Skin epidermis (tissue), 12 donors: Measurements from ENCODE around the gene CHAF1A.

ENCODE experiments used
- H3K27ac ChIP-seq, 21 experiments: fragments of 200-600 bp; sonication (generic) in 11 of 21; one replicate each; pipeline ENCODE4 v1.5.0; 2020; ENCODE audit warnings: mild to moderate bottlenecking in 3 of 21, inconsistent platforms in 2 of 21, moderate library complexity in 2 of 21
- H3K4me3 ChIP-seq, 7 experiments: fragments of 200-600 bp; sonication (generic) in 2 of 7; one replicate each; pipeline ENCODE4 v1.5.0; 2020; ENCODE audit warnings: inconsistent platforms in 2 of 7, mild to moderate bottlenecking in 2 of 7, moderate library complexity in 1 of 7

CHAF1A gene

DNA sequence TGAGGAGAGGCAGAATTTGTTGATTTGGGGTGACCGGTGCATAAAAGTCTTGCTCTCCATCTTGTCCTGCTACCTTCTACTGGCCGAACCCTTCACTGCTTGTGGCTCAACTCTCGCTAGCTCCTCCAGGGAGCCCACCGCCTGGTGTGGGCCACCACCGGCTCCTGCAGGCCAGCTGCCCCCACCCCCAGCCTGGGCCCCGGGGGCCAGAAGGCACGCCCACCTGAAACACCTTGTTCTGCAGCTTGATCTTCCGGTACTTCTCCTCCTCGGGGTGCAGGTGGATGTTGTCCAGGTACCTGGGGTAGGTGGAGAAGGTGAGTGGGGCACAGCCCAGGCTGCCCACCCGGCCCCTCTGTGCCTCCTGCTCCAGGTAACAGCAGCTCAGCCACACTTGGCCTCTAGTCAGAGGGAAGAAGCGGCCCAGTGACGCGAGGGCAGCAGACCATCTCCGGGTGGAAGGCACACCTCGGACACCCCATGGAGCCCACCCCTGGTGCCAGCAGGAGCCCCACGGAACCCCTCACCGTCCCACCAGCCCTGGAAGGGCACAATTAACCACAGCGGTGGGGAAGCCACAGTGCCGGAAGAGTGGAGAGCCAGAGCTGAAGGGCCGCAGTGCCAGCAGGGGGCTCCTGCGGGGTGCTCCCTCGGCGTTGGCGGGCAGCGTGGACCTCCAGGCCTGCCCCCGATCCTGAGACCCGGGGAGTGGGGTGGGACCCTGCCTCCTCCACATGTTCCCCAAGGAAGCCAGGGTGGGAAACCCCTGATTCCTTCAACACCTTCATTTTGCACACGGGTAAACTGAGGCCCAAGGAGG lies 45.1 kb downstream of the CHAF1A start:
- H3K27ac ChIP-seq, result no peak overlapping the region
- no peak overlapping the region for H3K4me3 ChIP-seq

DNA sequence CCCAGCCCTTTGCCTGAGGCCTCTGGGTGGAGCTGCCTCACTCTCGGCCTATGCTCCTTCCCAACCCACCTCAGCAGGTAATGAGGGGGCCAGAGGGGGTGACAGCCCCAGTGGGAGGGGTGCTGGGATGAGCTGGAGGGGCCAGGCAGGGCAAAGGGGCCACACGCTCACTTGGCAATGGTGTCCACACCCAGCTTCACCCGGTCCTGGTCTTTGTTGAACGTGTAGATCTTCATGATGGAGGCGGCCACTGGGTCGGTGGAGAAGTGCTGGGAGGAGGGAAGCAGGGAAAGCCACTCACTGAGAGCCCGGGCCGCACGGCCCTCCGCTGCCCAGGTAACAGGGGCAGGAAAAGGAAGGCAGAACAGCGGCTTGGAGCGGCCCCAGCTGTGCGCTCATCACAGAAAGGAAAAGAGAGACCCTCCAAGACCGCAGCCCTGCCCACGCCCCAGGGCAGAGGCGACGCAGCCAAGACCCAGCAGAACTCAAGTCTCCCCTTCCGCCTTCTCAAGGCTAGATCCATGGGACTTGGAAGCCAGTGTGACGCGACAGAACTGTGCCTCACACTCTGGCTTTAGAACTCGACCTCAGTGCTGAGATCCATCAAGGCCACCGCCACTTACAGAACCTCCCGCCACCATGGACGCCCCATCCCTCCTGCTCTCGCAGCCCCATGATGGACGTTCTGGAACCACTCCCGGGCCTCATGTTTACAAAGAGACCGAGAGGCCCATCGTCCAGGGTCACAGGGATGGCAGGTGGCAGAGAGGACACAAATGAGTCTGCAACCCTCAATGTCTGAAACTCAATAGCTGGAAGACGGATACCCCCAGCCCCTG lies 45.9 kb downstream of the CHAF1A start:
- Histone ChIP-seq H3K4me3 (no peak overlapping the region), H3K27ac (peak overlapping the region in 2 of 21 experiments; percentile 37 to 67)

DNA sequence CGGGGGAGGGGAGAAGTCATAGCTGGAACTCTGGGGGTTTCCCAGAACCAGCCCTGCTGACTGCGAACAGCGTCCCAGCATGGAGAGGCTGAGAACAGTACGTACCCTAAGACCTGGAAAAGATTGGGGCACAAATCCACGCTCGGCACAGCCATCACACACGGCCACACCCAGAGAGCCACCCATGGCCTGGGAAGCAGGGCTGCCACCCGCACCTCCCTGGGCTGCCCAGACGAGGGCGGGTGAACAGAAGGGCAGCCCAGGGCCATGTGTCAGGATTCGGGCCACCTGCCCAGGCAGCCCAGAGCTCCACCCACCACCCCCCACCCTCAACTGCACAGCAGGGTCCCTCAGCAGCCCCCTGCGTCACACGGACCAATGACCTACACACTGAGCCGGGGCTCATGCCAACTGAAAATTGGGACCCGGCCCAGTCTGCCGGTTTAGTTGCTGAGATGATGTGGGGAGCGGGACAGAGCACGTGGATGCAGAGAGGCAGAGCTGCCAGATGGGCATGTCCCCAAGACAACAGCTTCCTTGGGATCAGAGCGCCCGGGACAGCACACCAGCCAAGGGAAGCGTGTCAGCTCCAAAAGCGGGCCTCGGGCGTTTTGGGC lies 46.7 kb downstream of the CHAF1A start:
- Histone ChIP-seq H3K27ac (peak overlapping the region in 5 of 21 experiments; percentile 25 to 67 (median 37)), H3K4me3 (no peak overlapping the region)

DNA sequence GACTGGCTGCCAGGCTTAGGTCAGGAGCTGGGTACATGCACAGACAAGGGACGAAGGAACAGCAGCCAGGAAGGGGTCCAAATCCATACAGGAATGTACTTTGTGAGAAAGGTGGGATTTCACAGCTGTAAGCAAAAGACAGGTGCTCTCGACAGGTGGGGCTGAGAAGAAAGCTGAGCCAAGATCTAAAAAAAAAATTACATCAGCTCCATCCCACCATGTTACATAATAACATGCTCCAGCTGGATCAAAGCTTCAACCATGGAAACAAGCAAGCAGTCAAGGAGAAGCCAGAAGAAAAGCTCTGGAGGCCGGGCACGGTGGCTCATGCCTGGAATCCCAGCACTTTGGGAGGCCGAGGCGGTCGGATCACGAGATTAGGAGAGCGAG lies 47.2 kb downstream of the CHAF1A start:
- Histone ChIP-seq H3K4me3 (no peak overlapping the region), H3K27ac (peak overlapping the region in 2 of 21 experiments; percentile 37 to 46)

DNA sequence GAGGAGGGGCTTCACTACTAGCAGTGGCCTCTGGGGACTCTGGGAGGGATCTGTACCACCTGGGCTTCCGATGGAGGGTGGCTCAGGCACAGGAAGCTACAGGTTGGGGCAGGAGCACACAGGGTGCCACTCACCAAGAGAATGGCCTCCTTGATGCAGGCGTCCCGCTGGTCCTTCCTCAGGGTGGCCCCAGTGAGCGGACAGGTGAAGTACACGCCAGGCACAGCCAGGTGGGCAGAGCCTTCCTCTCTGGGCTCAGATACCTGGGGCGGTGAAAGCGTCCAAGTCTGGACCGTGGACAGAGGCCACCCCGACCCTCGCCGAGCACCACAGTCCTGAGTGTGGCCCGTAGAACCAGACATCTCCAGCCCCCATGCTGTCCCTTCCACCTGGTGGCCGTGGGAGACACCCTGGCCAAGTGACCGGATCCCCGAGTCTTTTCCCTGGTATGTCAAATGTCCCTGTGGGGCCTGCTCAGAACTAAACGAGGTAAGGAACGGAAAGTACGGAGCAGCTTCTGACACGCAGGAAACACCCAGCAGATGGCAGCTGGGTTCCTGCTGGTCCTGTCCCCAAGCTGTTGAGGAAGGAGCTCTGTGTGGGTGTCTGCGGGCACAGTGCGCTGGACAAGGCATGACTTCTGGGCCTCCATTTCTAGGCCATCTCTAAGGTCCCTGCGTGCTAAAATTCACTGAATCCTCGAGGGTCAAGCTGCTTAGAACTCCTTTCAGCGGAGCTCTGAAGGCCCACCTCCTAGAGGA lies 50.0 kb downstream of the CHAF1A start:
- H3K4me3 ChIP-seq, result no peak overlapping the region
- H3K27ac ChIP-seq, result peak overlapping the region in 1 of 21 experiments; percentile 7

DNA sequence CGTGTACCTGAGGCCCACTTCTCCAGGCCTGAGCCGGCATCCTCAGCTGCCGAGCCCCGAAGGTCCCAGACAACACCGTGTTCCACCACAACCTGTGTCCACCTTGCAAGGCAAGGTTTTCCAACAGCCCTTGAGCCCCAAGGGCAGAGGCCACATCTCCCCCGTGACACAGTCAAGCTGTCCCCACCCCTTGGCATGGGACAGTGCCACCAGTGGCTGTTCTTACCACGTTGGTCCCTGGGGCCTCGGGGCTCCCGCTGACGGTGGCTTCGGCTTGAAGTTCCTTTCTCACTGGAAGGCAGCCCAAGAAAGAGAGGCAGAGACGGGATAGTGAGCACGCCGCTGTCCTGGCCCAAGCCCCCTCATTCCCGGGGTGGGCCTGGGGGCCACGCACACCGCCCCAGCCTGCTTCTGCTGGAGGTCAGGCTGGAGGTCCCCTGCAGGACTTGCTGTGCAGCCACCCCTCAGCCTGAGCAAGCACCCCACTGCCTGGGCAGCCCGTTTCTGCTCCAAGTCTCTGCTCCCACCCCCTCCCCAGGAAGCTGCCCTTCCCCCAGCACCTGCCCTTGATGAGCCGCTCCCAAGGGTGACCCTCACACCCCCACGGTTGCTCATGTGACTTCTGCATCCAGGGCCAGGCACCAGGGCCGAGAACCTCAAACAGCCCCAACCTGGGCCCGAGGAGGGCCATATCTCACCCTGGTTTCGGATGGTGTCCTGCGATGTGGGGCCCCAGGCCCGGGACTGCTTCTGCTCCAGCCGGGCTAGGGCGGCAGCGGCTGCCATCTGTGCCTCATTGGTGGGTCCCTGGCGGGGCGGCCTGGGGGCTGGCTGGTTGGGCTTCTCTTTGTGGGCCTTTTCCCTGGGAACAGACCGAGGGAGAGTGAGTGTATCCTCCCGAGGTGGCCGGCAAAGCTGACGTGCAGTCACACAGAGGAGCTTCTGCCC lies 51.1 kb downstream of the CHAF1A start:
- peak overlapping the region in 1 of 21 experiments; percentile 7 for H3K27ac ChIP-seq
- no peak overlapping the region for H3K4me3 ChIP-seq

DNA sequence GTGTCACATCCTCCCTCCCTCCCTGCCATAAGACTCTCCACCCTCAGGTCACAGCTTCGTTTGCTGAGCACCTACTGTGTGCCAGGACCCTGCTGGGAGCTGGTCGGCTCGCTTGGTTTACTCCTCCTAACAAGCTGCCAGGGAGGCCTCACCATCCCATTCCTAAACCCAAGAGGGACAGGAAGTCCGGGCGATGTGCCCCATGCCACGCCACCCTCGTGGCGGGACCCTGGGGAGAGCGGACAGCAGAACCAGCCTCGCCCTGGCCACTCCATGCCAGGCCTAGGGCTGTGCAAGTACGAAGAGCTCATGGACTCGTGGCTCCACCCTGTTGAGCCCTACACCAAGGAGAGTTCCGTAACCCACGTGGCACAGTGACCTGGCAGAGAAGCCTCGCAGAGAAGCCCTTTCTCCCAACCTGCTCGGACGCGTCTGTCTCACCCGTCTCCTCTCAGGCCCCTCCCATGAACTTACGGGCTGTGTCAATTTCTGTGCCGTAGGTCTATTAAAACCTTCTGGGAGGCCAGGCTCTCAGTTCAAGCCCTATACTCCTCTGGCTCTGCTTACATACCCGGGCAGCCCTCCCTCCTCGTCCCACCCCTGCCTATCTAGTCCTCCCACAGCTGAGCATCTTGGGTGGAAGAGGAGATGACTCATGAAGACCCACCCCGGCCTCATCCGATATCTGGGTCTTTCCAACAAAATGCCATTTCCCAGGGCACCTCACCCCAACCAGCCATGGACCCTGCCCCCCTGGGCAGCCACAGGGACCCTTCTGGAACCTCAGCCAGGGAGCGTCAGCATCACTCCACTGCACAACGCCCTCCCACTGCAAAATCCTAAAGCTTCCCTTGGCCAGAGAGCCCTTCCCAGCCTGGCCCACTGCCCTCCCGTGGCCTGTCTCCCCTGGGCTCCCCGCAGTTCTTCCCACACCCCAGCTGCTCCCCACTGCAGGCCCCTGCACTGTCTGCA lies 52.6 kb downstream of the CHAF1A start:
- Histone ChIP-seq H3K4me3 (peak overlapping the region in 5 of 7 experiments; percentile 5 to 77 (median 69)), H3K27ac (peak overlapping the region in 19 of 21 experiments; percentile 21 to 97 (median 94))

DNA sequence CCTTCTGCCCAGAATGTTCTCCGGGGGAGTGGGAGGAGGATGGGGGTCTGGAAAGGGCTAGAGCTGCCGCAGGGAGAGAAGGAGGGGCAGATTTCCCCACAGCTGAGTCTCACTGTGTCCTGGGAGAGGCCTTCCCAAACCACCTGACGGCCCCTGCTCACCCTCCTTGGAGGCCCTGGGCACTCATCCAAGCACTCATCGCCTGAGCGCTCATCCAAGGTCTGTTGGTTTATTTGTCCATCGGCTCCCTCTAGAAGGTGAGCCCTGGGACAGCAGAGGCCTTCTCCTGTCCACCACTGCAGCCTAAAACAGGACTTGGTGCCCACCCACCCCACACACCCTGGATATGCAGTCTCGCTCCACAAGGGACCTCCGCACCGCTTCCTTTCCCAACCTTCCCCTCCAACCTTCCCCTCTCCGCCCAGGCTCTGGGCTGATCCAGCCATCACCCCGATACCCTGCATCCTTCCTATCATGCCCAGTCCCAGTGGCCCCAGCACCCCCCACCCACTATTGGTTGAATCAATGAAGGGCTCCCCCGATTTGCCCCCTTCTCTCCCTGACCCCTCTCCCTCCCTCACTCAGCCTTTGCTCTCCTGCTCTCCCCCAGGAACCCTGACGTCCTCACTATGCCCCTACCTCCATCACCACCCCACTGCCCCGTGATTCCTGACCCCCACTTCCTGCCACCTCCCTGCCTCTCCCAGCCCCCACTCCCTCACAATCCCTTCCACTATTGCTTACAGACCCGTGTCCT lies 53.5 kb downstream of the CHAF1A start:
- peak overlapping the region in 20 of 21 experiments; percentile 31 to 97 (median 94) for H3K27ac ChIP-seq
- H3K4me3 ChIP-seq, result peak overlapping the region; percentile 65 to 82 (median 77)

DNA sequence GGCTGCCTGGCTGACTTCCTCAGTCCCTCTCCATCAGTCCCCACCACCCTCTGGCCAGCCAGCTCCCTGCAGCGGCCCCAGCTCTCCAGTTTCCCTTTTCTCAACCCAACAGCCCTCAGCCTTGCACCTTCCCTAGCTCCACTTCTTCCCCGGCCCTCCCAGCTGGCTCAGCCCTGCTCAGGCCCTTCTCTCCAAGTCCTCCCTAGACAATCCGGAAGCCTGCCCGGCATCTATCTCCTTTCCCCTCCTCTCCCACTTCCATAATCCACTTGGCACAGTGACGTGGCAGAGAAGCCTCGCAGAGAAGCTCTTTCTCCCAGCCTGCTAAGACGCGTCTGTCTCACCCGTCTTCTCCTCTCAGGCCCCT lies 54.0 kb downstream of the CHAF1A start:
- H3K27ac ChIP-seq, result peak overlapping the region in 20 of 21 experiments; percentile 31 to 97 (median 94)
- peak overlapping the region; percentile 65 to 82 (median 77) for H3K4me3 ChIP-seq

DNA sequence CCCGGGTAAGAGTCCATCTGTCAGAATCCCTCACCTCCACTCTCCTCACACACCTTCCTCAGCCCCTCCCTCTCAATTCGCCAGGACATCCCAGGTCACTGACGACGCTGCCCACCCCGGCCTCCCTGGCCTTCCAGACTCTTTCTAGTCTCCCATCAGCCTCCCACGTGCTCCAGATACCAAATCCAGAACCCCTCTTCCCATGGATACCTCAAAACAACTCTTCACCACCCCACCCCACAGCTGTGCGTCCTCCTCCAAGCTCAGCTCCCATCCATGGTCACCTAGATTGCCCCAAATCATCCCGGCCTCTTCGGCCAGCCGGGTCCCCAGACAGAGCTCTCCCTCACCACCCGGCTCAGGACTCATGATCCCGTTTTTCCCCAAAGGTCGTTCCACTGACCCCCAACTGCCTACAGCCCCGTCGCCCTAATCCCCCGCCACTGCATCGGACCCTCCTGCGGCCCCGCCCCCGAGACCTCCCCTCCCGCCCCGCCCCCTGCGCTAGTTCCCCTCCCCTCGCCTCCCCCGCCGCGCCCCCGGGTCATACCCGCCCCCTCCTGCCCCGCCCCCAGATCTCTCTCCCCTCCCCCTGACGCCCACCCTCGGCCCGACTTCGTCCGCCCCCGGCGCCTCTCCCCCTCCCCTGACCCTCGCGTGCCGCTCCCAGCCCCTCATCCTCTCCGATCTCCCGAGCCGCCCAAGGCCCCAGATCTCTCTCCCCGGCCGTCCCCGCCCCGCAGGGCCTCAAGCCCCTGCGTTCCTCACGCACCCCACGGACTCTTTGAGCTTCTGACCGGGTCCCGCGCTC lies 54.6 kb downstream of the CHAF1A start:
- peak overlapping the region; percentile 80 to 97 (median 93) for H3K27ac ChIP-seq
- H3K4me3 ChIP-seq, result peak overlapping the region; percentile 65 to 82 (median 77)

DNA sequence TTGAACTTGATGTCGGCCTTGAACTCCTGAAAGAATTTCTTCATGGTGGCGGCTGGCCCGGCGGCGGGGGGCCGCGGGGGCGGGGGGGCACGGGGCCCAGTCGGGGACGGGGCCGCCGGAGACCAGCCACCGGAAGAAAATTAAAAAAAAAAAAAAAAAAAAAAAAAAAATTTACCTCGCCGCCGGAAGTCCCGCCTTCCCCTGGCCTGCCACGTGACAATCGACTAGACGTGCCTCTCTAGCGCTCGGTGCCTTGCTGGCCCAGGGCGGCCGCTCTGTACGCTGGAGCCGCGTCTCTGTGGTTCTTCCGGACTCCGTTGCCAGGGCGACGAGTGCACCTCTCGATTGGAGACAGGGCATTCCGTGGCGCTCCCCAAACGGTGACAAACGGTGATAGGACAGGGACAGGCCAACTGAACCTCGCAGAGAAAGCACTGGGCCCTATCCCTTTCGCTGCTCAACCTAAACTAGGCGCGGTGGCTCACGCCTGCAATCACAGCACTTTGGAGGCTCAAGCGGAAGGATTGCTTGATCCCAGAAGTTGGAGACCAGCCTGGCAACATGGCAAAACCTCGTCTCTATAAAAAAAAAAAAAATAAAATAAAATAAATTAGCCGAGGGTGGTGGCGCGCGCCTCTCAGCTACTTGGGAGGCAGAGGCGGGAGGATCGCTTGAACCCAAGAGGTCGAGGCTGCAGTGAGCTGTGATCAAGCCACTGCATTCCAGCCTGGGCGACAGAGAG lies 55.4 kb downstream of the CHAF1A start, which contains the start of gene UBXN6:
Gene UBXN6 (minus strand): TSS at position 141 of the 742 bp plus-strand sequence. CDS start 97 bp downstream, at position 44.
- H3K4me3 ChIP-seq, result peak within 1 kb of the TSS; percentile 65 to 82 (median 77)

DNA sequence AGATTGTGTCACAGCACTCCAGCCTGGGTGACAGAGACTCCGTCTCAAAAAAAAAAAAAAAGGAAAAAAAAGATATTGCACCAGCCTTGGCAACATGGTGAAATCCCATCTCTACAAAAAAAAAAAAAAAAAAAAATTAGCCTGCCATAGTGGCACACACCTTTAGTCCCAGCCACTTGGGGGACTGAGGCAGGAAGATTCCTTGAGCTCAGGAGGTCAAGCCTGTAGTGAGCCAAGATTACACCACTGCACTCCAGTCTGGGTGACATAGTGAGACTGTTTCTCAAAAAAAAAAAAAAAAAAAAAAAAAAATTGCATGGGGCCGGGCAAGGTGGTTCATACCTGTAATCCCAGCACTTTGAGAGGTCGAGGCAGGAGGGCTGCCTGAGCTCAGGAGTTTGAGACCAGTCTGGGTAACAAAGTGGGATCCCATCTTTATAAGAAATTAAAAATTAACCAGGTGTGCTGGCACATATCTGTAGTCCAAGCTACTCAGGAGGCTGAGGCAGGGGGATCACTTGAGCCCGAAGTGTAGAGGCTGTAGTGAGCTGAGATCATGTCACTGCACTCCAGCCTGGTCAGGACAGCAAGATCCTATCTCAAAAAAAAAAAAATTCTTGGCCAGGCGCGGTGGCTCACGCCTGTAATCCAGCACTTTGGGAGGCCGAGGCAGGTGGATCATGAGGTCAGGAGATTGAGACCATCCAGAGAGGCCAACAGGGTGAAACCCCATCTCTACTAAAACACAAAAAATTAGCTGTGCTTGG lies 62.6 kb downstream of the CHAF1A start:
- Histone ChIP-seq H3K4me3 (no peak overlapping the region), H3K27ac (no peak overlapping the region)

More for the DNA sequence above, 55.4 kb downstream of the CHAF1A start, which contains the start of gene UBXN6:
- peak within 1 kb of the TSS; percentile 80 to 97 (median 93) for H3K27ac ChIP-seq

DNA sequence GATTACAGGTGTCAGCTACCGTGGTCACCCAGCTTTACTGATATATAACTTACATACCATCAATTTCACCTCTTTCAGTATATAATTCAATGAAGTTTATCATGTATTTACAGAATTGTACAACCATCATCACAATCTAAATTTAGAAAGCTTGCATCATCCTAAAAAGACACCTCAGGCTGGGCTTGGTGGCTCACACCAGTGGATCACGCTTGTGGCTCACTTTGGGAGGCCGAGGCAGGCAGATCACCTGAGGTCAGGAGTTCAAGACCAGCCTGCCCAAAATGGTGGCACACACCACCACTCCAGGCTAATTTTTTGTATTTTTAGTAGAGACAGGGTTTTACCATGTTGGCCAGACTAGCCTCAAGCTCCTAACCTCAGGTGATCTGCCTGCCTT lies 65.4 kb downstream of the CHAF1A start:
- H3K27ac ChIP-seq, result no peak overlapping the region
- no peak overlapping the region for H3K4me3 ChIP-seq
